Panc1 (cell line): ENCODE data around the gene DCDC2. TPM values are rescaled to one million over a fixed set of nuclear protein-coding genes. Genes with fewer than 3 reads are reported as not detected.

Source experiments
- ATAC-seq: fragments of 200-7000 bp; cut with Tn5 transposase; 2 replicates; pipeline ENCODE4 v1.9.1; 2020; ENCODE audit warnings: mild to moderate bottlenecking, moderate library complexity
- BruUV-seq: library from RNA; stranded (reverse); fragments of 400-500 nt; replicated peaks from 2 replicates; lab custom pipeline; 2021; lab: Mats Ljungman, UMichigan
- CTCF ChIA-PET: fragments of 300-600 bp; sonication (Branson Sonifier 250); formaldehyde crosslinking; loops from one replicate; lab custom pipeline; 2022; ENCODE audit warnings: antibody characterized with exemption; lab: Charles Lee
- POLR2A ChIA-PET: fragments of 300-600 bp; sonication (Branson Sonifier 250); formaldehyde crosslinking; loops from one replicate; lab custom pipeline; 2022; ENCODE audit warnings: antibody characterized with exemption; lab: Charles Lee
- DNase-seq: peaks from one replicate; pipeline ENCODE4 v3.0.0-alpha.2; 2010; ENCODE audit warnings: low read depth, low spot score
- H3K27ac ChIP-seq: 2 replicates; pipeline ENCODE4 v1.5.1; 2011; ENCODE audit warnings: mild to moderate bottlenecking, low read length, inconsistent platforms
- H3K27me3 ChIP-seq: fragments of 200-500 bp; sonication (Bioruptor generic); 2 replicates; pipeline ENCODE4 v1.6.0; 2014; ENCODE audit warnings: low read length, inconsistent platforms; ENCODE audit not compliant: control insufficient read depth, insufficient read depth
- H3K36me3 ChIP-seq: fragments of 200-500 bp; sonication (Bioruptor generic); 2 replicates; pipeline ENCODE4 v1.5.1; 2014; ENCODE audit warnings: inconsistent platforms, mild to moderate bottlenecking, low read length, moderate library complexity; ENCODE audit not compliant: control insufficient read depth, insufficient read depth
- H3K4me1 ChIP-seq: 2 replicates; pipeline ENCODE4 v1.5.1; 2011; ENCODE audit warnings: inconsistent platforms, mild to moderate bottlenecking, low read length, moderate library complexity; ENCODE audit not compliant: control insufficient read depth, insufficient read depth
- H3K4me3 ChIP-seq, 2 experiments: 2 replicates each; pipeline ENCODE4 v1.5.1; 2011 to 2012; ENCODE audit warnings: low read depth in 2 of 2, low read length in 2 of 2, mild to moderate bottlenecking in 2 of 2, inconsistent platforms in 1 of 2, moderate library complexity in 1 of 2
- H3K9me3 ChIP-seq: fragments of 200-500 bp; sonication (Bioruptor generic); 2 replicates; pipeline ENCODE4 v1.5.1; 2014; ENCODE audit warnings: low read depth, mild to moderate bottlenecking, inconsistent platforms, low read length, moderate library complexity; ENCODE audit not compliant: control insufficient read depth, insufficient read depth
- CTCF ChIP-seq: fragments of 450-650 bp; IDR thresholded peaks from 2 replicates; pipeline ENCODE4 v1.5.1; 2017; ENCODE audit warnings: mild to moderate bottlenecking
- POLR2AphosphoS5 ChIP-seq: IDR thresholded peaks from 2 replicates; pipeline ENCODE4 v1.6.1; 2012; ENCODE audit warnings: mild to moderate bottlenecking, low read depth, low read length, moderate library complexity
- REST ChIP-seq, 2 experiments: IDR thresholded peaks; 2 replicates each; pipeline ENCODE4 v1.6.1; 2011 to 2012; ENCODE audit warnings: low read depth in 2 of 2, control low read depth in 1 of 2, low read length in 1 of 2, mild to moderate bottlenecking in 1 of 2, moderate library complexity in 1 of 2; ENCODE audit not compliant: insufficient read depth in 1 of 2
- SIN3A ChIP-seq: IDR thresholded peaks from 2 replicates; pipeline ENCODE4 v1.6.1; 2012; ENCODE audit warnings: low read depth, mild to moderate bottlenecking, low read length, moderate library complexity, borderline replicate concordance; ENCODE audit not compliant: insufficient read depth
- TCF7L2 ChIP-seq: IDR thresholded peaks from 2 replicates; pipeline ENCODE4 v1.6.1; 2011; ENCODE audit warnings: mild to moderate bottlenecking, low read depth, low read length, inconsistent platforms
- in situ Hi-C: cut with HindIII; loops from 2 replicates; pipeline ENCODE4 v1.10.0; 2016; ENCODE audit warnings: low sequenced_read_pairs, low pct_unique_long_range_greater_than_20kb
- intact Hi-C: fragments of 100-400 bp; cut with micrococcal nuclease; formaldehyde crosslinking; loops from one replicate; pipeline ENCODE4 v1.10.0; 2022; ENCODE audit not compliant: unreplicated experiment
- total RNA-seq: library from RNA; stranded (reverse); gene quantifications from one replicate; pipeline ENCODE4 v1.2.1, GENCODE V29; 2021; ENCODE audit not compliant: unreplicated experiment

The DCDC2 gene
- total RNA-seq, 1 experiment from 2014 or later: 0.15 TPM

GRCh38 chr6:24394780-24395437 lies 37.0 kb upstream of the DCDC2 start:
- H3K4me1 ChIP-seq: no peaks in the 10 kb centered on the region
- BruUV-seq: no TSS peak
- H3K27ac ChIP-seq: no peak overlapping the region
- no peaks in the 10 kb centered on the region; the same call in 1 of the 2 replicates for H3K27me3 ChIP-seq
- intact Hi-C loops: no loop called here
- H3K4me3 ChIP-seq: no peak overlapping the region
- ATAC-seq (no peak), DNase-seq (no peak)
- in situ Hi-C loops: no loop called here
- CTCF ChIA-PET: no interaction called here
- H3K36me3 ChIP-seq: no peaks in the 10 kb centered on the region
- TF ChIP-seq POLR2AphosphoS5 (no peak), CTCF (no peak), SIN3A (no peak), REST (IDR thresholded peaks at IDR 0.05; ENCODE audit: insufficient read depth in 1 of 2, low read depth in 2 of 2, low read length in 1 of 2) (no peak), TCF7L2 (no peak)
- H3K9me3 ChIP-seq: no peaks in the 10 kb centered on the region
- POLR2A ChIA-PET: no interaction called here

GRCh38 chr6:24394061-24394779 lies 36.4 kb upstream of the DCDC2 start:
- Histone ChIP-seq H3K27me3 (no peaks in the 10 kb centered on the region; the same call in 1 of the 2 replicates), H3K4me3 (no peak overlapping the region), H3K36me3 (no peaks in the 10 kb centered on the region), H3K27ac (no peak overlapping the region), H3K4me1 (no peaks in the 10 kb centered on the region), H3K9me3 (no peaks in the 10 kb centered on the region)
- in situ Hi-C loops: no loop called here
- ChIA-PET CTCF (no interaction called here), POLR2A (no interaction called here)
- intact Hi-C loops: no loop called here
- ATAC-seq: no peak
- TF ChIP-seq CTCF (no peak), POLR2AphosphoS5 (no peak), TCF7L2 (no peak)
- BruUV-seq: no TSS peak
- DNase-seq: no peak
